Measurements from ENCODE around the gene TARBP2.
A peak's percentile ranks its signal among the peaks of the same experiment; 100 is the strongest.

- TF ChIP-seq POLR2A (IDR thresholded peaks at IDR 0.05) (peak in 1 of 4 donors; percentile 3), CTCF (IDR thresholded peaks at IDR 0.05) (no peak)
These were observed 18.4 kb upstream of the TARBP2 start for GRCh38 chr12:53482626-53483168.

All from upper lobe of left lung (tissue), 4 donors.